Astrocyte (in vitro differentiated cells and primary cell): ENCODE results near the gene ATP5F1D. TPM values are rescaled to one million over a fixed set of nuclear protein-coding genes. Genes with fewer than 3 reads are reported as not detected.

Source experiments
- DNase-seq: peaks from one replicate; pipeline ENCODE4 v3.0.0-alpha.2; 2010; ENCODE audit warnings: low read depth
- FAIRE-seq: peaks from 2 replicates; lab custom pipeline; 2011; peaks lifted over from hg19 to GRCh38; lab: Jason Lieb, UNC
- H2AFZ ChIP-seq: 2 replicates; pipeline ENCODE4 v1.6.0; 2012; ENCODE audit warnings: low read depth, low read length, inconsistent platforms
- H3K27ac ChIP-seq: 2 replicates; pipeline ENCODE4 v1.5.1; 2011; ENCODE audit warnings: low read depth, low read length, inconsistent platforms
- H3K27me3 ChIP-seq: 2 replicates; pipeline ENCODE4 v1.6.0; 2011; ENCODE audit warnings: low read length, inconsistent platforms; ENCODE audit not compliant: insufficient read depth
- H3K36me3 ChIP-seq: 2 replicates; pipeline ENCODE4 v1.5.1; 2011; ENCODE audit warnings: low read length, inconsistent platforms; ENCODE audit not compliant: insufficient read depth
- H3K4me1 ChIP-seq: 2 replicates; pipeline ENCODE4 v1.5.1; 2011; ENCODE audit warnings: low read length, inconsistent platforms; ENCODE audit not compliant: insufficient read depth
- H3K4me2 ChIP-seq: 2 replicates; pipeline ENCODE4 v1.6.0; 2012; ENCODE audit warnings: low read length, inconsistent platforms
- H3K4me3 ChIP-seq: 2 replicates; pipeline ENCODE4 v1.5.1; 2011; ENCODE audit warnings: low read depth, mild to moderate bottlenecking, low read length, inconsistent platforms; ENCODE audit not compliant: insufficient read depth
- H3K79me2 ChIP-seq: 2 replicates; pipeline ENCODE4 v1.6.0; 2012; ENCODE audit warnings: mild to moderate bottlenecking, low read length, inconsistent platforms; ENCODE audit not compliant: insufficient read depth
- H3K9ac ChIP-seq: 2 replicates; pipeline ENCODE4 v1.6.0; 2012; ENCODE audit warnings: mild to moderate bottlenecking, low read length, inconsistent platforms
- H3K9me3 ChIP-seq: 2 replicates; pipeline ENCODE4 v1.5.1; 2012; ENCODE audit warnings: low read depth, mild to moderate bottlenecking, low read length, inconsistent platforms; ENCODE audit not compliant: insufficient read depth
- H4K20me1 ChIP-seq: 2 replicates; pipeline ENCODE4 v1.6.0; 2012; ENCODE audit warnings: low read length, inconsistent platforms; ENCODE audit not compliant: insufficient read depth
- H3K27ac Mint-ChIP-seq: one replicate; pipeline ENCODE4 v1.8.0; 2021; ENCODE audit warnings: mild to moderate bottlenecking, mixed read lengths; ENCODE audit not compliant: unreplicated experiment
- H3K27me3 Mint-ChIP-seq: one replicate; pipeline ENCODE4 v1.8.0; 2021; ENCODE audit warnings: low read depth, mixed read lengths; ENCODE audit not compliant: unreplicated experiment
- H3K36me3 Mint-ChIP-seq: one replicate; pipeline ENCODE4 v1.8.0; 2021; ENCODE audit warnings: low read depth, mixed read lengths; ENCODE audit not compliant: unreplicated experiment
- H3K4me1 Mint-ChIP-seq: one replicate; pipeline ENCODE4 v1.8.0; 2021; ENCODE audit warnings: low read depth, mixed read lengths; ENCODE audit not compliant: unreplicated experiment
- H3K4me3 Mint-ChIP-seq: one replicate; pipeline ENCODE4 v1.8.0; 2021; ENCODE audit warnings: mild to moderate bottlenecking, moderate library complexity, mixed read lengths; ENCODE audit not compliant: unreplicated experiment
- H3K9me3 Mint-ChIP-seq: one replicate; pipeline ENCODE4 v1.8.0; 2021; ENCODE audit warnings: mild to moderate bottlenecking, mixed read lengths; ENCODE audit not compliant: unreplicated experiment
- CTCF ChIP-seq: IDR thresholded peaks from 2 replicates; pipeline ENCODE4 v1.5.1; 2011; ENCODE audit warnings: low read depth, mild to moderate bottlenecking, inconsistent platforms, low read length, moderate library complexity; ENCODE audit not compliant: insufficient read depth
- EZH2 ChIP-seq: IDR thresholded peaks from 2 replicates; pipeline ENCODE4 v1.6.1; 2012; ENCODE audit warnings: mild to moderate bottlenecking, low read length, inconsistent platforms; ENCODE audit not compliant: insufficient read depth
- total RNA-seq: library from RNA; stranded (reverse); gene quantifications from 2 replicates; pipeline ENCODE4 v1.2.1, GENCODE V29; 2021

ATP5F1D gene
- total RNA-seq, 1 donor from 2014 or later, result 154 TPM

GRCh38 chr19:1219786-1220476, 21.6 kb upstream of the ATP5F1D start:
- H3K9me3 Mint-ChIP-seq, result no peaks in the 10 kb centered on the region
- Histone ChIP-seq H3K9me3 (no peaks in the 10 kb centered on the region), H3K36me3 (no peaks in the 10 kb centered on the region), H3K27ac (no peak overlapping the region), H3K4me1 (peaks cover 20% of the 10 kb centered on the region), H3K27me3 (no peaks in the 10 kb centered on the region), H2AFZ (no peak overlapping the region), H4K20me1 (peaks cover 85% of the 10 kb centered on the region), H3K79me2 (peaks cover 47% of the 10 kb centered on the region), H3K4me3 (no peak overlapping the region), H3K4me2 (no peak overlapping the region), H3K9ac (no peak overlapping the region)
- no peak for FAIRE-seq
- no peak overlapping the region for H3K27ac Mint-ChIP-seq
- H3K4me3 Mint-ChIP-seq, result no peak overlapping the region
- H3K27me3 Mint-ChIP-seq, result no peaks in the 10 kb centered on the region
- DNase-seq, result no peak
- H3K36me3 Mint-ChIP-seq, result no peaks in the 10 kb centered on the region
- TF ChIP-seq EZH2 (no peak), CTCF (no peak)
- H3K4me1 Mint-ChIP-seq, result peaks cover 9% of the 10 kb centered on the region

DNA sequence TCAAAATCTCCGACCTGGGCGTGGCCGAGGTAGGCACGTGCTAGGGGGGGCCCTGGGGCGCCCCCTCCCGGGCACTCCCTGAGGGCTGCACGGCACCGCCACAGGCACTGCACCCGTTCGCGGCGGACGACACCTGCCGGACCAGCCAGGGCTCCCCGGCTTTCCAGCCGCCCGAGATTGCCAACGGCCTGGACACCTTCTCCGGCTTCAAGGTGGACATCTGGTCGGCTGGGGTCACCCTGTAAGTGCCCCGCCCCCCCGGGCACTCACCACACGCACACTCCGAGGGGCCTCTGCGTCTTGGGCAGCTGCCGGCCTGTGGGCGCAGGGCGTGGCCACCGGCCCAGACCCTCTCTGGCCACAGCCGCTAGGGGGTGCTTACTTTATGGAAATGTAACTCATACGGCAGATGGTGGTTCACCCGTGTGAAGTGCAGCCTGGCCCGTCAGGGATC, 21.0 kb upstream of the ATP5F1D start:
- Mint-ChIP-seq H3K4me1 (peaks cover 9% of the 10 kb centered on the region), H3K27ac (no peak overlapping the region), H3K9me3 (no peaks in the 10 kb centered on the region), H3K4me3 (no peak overlapping the region), H3K27me3 (no peaks in the 10 kb centered on the region), H3K36me3 (no peaks in the 10 kb centered on the region)
- Histone ChIP-seq H4K20me1 (peaks cover 85% of the 10 kb centered on the region), H3K4me3 (no peak overlapping the region), H3K4me2 (no peak overlapping the region), H3K9ac (no peak overlapping the region), H3K79me2 (peaks cover 41% of the 10 kb centered on the region), H3K9me3 (no peaks in the 10 kb centered on the region), H3K27me3 (no peaks in the 10 kb centered on the region), H3K4me1 (peaks cover 15% of the 10 kb centered on the region), H3K36me3 (no peaks in the 10 kb centered on the region), H3K27ac (no peak overlapping the region), H2AFZ (no peak overlapping the region)
- FAIRE-seq, result no peak
- TF ChIP-seq EZH2, result no peak
- TF ChIP-seq CTCF, result peak; percentile 3
- DNase-seq, result no peak
